Right lobe of liver (tissue), 4 donors: ENCODE results near the gene SULT1C4.

Experiments used
- POLR2A ChIP-seq: fragments of 450-650 bp; IDR thresholded peaks from one replicate; pipeline ENCODE4 v1.6.1; 2017; ENCODE audit warnings: antibody characterized with exemption, mild to moderate bottlenecking
- TF ChIP-seq, protein P1 (sequence below), 4 donors: fragments of 200-600 bp in 3 of 4; fragments of 450-650 bp in 1 of 4; IDR thresholded peaks; one replicate each; pipeline versions ENCODE4 v1.5.1 to v1.8.0; 2016 to 2022; ENCODE audit warnings: antibody characterized with exemption in 4 of 4, mild to moderate bottlenecking in 2 of 4
- donor health status: DM: no; HTN: no; CAD: no.
- donor health status: DM: no; HTN: no; CAD: no.
- donor health status: DM: no; HTN: yes; CAD: no.

GRCh38 chr2:108414256-108414876 is 36.6 kb downstream of the SULT1C4 start:
- TF ChIP-seq, protein P1, sequence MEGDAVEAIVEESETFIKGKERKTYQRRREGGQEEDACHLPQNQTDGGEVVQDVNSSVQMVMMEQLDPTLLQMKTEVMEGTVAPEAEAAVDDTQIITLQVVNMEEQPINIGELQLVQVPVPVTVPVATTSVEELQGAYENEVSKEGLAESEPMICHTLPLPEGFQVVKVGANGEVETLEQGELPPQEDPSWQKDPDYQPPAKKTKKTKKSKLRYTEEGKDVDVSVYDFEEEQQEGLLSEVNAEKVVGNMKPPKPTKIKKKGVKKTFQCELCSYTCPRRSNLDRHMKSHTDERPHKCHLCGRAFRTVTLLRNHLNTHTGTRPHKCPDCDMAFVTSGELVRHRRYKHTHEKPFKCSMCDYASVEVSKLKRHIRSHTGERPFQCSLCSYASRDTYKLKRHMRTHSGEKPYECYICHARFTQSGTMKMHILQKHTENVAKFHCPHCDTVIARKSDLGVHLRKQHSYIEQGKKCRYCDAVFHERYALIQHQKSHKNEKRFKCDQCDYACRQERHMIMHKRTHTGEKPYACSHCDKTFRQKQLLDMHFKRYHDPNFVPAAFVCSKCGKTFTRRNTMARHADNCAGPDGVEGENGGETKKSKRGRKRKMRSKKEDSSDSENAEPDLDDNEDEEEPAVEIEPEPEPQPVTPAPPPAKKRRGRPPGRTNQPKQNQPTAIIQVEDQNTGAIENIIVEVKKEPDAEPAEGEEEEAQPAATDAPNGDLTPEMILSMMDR (IDR thresholded peaks at IDR 0.05): no peak
- no peak for TF ChIP-seq POLR2A
